ENCODE results near the gene FDXR.

Gene FDXR

GRCh38 chr17:74878658-74879057 is 5.9 kb upstream of the FDXR start:
- no peaks in the 10 kb centered on the region for H3K9me3 ChIP-seq (ENCODE audit: control insufficient read depth, insufficient read depth, low read depth, low read length)
- no peaks in the 10 kb centered on the region for H3K36me3 ChIP-seq (ENCODE audit: control insufficient read depth, insufficient read depth, low read length)
- peaks cover 14% of the 10 kb centered on the region for H3K4me1 ChIP-seq (ENCODE audit: control insufficient read depth, insufficient read depth, low read length)
- H3K4me3 ChIP-seq (ENCODE audit: low read depth, low read length), result no peak overlapping the region
- no peak overlapping the region for H3K9ac ChIP-seq (ENCODE audit: low read length)
- H3K27me3 ChIP-seq (ENCODE audit: control insufficient read depth, insufficient read depth, low read length), result peaks cover 4% of the 10 kb centered on the region; the same call in 1 of the 2 replicates
- no peak overlapping the region for H3K27ac ChIP-seq (ENCODE audit: low read depth, low read length)

- no peak overlapping the region for H3K27ac ChIP-seq (ENCODE audit: low read depth, low read length)
These were observed 5.1 kb upstream of the FDXR start for GRCh38 chr17:74877592-74878548.

GRCh38 chr17:74875977-74876593 is 3.3 kb upstream of the FDXR start:
- H3K36me3 ChIP-seq (ENCODE audit: control insufficient read depth, insufficient read depth, low read length), result peaks cover 3% of the 10 kb centered on the region; the same call in 1 of the 2 replicates
- H3K27ac ChIP-seq (ENCODE audit: low read depth, low read length), result no peak overlapping the region
- H3K9me3 ChIP-seq (ENCODE audit: control insufficient read depth, insufficient read depth, low read depth, low read length), result no peaks in the 10 kb centered on the region
- H3K4me1 ChIP-seq (ENCODE audit: control insufficient read depth, insufficient read depth, low read length), result peaks cover 18% of the 10 kb centered on the region
- H3K9ac ChIP-seq (ENCODE audit: low read length), result peak overlapping the region; percentile 12
- no peaks in the 10 kb centered on the region for H3K27me3 ChIP-seq (ENCODE audit: control insufficient read depth, insufficient read depth, low read length)
- no peak overlapping the region for H3K4me3 ChIP-seq (ENCODE audit: low read depth, low read length)

More at GRCh38 chr17:74877592-74878548, 5.1 kb upstream of the FDXR start:
- H3K4me1 ChIP-seq (ENCODE audit: control insufficient read depth, insufficient read depth, low read length), result peaks cover 8% of the 10 kb centered on the region
- no peaks in the 10 kb centered on the region for H3K9me3 ChIP-seq (ENCODE audit: control insufficient read depth, insufficient read depth, low read depth, low read length)
- H3K4me3 ChIP-seq (ENCODE audit: low read depth, low read length), result no peak overlapping the region
- H3K9ac ChIP-seq (ENCODE audit: low read length), result no peak overlapping the region
- H3K27me3 ChIP-seq (ENCODE audit: control insufficient read depth, insufficient read depth, low read length), result peaks cover 4% of the 10 kb centered on the region; the same call in 1 of the 2 replicates
- H3K36me3 ChIP-seq (ENCODE audit: control insufficient read depth, insufficient read depth, low read length), result no peaks in the 10 kb centered on the region

GRCh38 chr17:74875155-74875976 is 2.6 kb upstream of the FDXR start:
- H3K27me3 ChIP-seq (ENCODE audit: control insufficient read depth, insufficient read depth, low read length), result no peaks in the 10 kb centered on the region
- peaks cover 3% of the 10 kb centered on the region; the same call in 1 of the 2 replicates for H3K36me3 ChIP-seq (ENCODE audit: control insufficient read depth, insufficient read depth, low read length)
- no peaks in the 10 kb centered on the region for H3K9me3 ChIP-seq (ENCODE audit: control insufficient read depth, insufficient read depth, low read depth, low read length)
- no peak overlapping the region for H3K27ac ChIP-seq (ENCODE audit: low read depth, low read length)
- peaks cover 18% of the 10 kb centered on the region for H3K4me1 ChIP-seq (ENCODE audit: control insufficient read depth, insufficient read depth, low read length)
- no peak overlapping the region for H3K9ac ChIP-seq (ENCODE audit: low read length)
- no peak overlapping the region for H3K4me3 ChIP-seq (ENCODE audit: low read depth, low read length)

- no peak overlapping the region for H3K27ac ChIP-seq (ENCODE audit: low read depth, low read length)
- no peak overlapping the region for H3K4me3 ChIP-seq (ENCODE audit: low read depth, low read length)
- no peak overlapping the region for H3K9ac ChIP-seq (ENCODE audit: low read length)
- no peaks in the 10 kb centered on the region for H3K27me3 ChIP-seq (ENCODE audit: control insufficient read depth, insufficient read depth, low read length)
- peaks cover 6% of the 10 kb centered on the region; the same call in 1 of the 2 replicates for H3K36me3 ChIP-seq (ENCODE audit: control insufficient read depth, insufficient read depth, low read length)
- peaks cover 18% of the 10 kb centered on the region for H3K4me1 ChIP-seq (ENCODE audit: control insufficient read depth, insufficient read depth, low read length)
- H3K9me3 ChIP-seq (ENCODE audit: control insufficient read depth, insufficient read depth, low read depth, low read length), result no peaks in the 10 kb centered on the region
These were observed 1.8 kb upstream of the FDXR start for GRCh38 chr17:74874615-74875037.

GRCh38 chr17:74873874-74874614 is 1.2 kb upstream of the FDXR start:
- H3K9me3 ChIP-seq (ENCODE audit: control insufficient read depth, insufficient read depth, low read depth, low read length), result no peaks in the 10 kb centered on the region
- H3K9ac ChIP-seq (ENCODE audit: low read length), result peak overlapping the region; percentile 94
- H3K4me3 ChIP-seq (ENCODE audit: low read depth, low read length), result peak overlapping the region; percentile 97
- peak overlapping the region; percentile 67; the same call in 1 of the 2 replicates for H3K27ac ChIP-seq (ENCODE audit: low read depth, low read length)
- H3K4me1 ChIP-seq (ENCODE audit: control insufficient read depth, insufficient read depth, low read length), result peaks cover 18% of the 10 kb centered on the region
- no peaks in the 10 kb centered on the region for H3K27me3 ChIP-seq (ENCODE audit: control insufficient read depth, insufficient read depth, low read length)
- peaks cover 6% of the 10 kb centered on the region; the same call in 1 of the 2 replicates for H3K36me3 ChIP-seq (ENCODE audit: control insufficient read depth, insufficient read depth, low read length)

GRCh38 chr17:74873037-74873873 is 461 bp upstream of the FDXR start:
- peaks cover 18% of the 10 kb centered on the region for H3K4me1 ChIP-seq (ENCODE audit: control insufficient read depth, insufficient read depth, low read length)
- peaks cover 6% of the 10 kb centered on the region; the same call in 1 of the 2 replicates for H3K36me3 ChIP-seq (ENCODE audit: control insufficient read depth, insufficient read depth, low read length)
- H3K4me3 ChIP-seq (ENCODE audit: low read depth, low read length), result peak overlapping the region; percentile 97
- peak overlapping the region; percentile 67 for H3K27ac ChIP-seq (ENCODE audit: low read depth, low read length)
- H3K9ac ChIP-seq (ENCODE audit: low read length), result peak overlapping the region; percentile 94
- H3K9me3 ChIP-seq (ENCODE audit: control insufficient read depth, insufficient read depth, low read depth, low read length), result no peaks in the 10 kb centered on the region
- no peaks in the 10 kb centered on the region for H3K27me3 ChIP-seq (ENCODE audit: control insufficient read depth, insufficient read depth, low read length)

- Histone ChIP-seq H3K36me3 (ENCODE audit: control insufficient read depth, insufficient read depth, low read length) (peaks cover 6% of the 10 kb centered on the region; the same call in 1 of the 2 replicates), H3K4me3 (ENCODE audit: low read depth, low read length) (peak overlapping the region; percentile 97), H3K27me3 (ENCODE audit: control insufficient read depth, insufficient read depth, low read length) (no peaks in the 10 kb centered on the region), H3K9ac (ENCODE audit: low read length) (no peak overlapping the region), H3K27ac (ENCODE audit: low read depth, low read length) (no peak overlapping the region), H3K9me3 (ENCODE audit: control insufficient read depth, insufficient read depth, low read depth, low read length) (no peaks in the 10 kb centered on the region), H3K4me1 (ENCODE audit: control insufficient read depth, insufficient read depth, low read length) (peaks cover 18% of the 10 kb centered on the region)
These were observed 1.3 kb downstream of the FDXR start for GRCh38 chr17:74871356-74872076.

- H3K4me1 ChIP-seq (ENCODE audit: control insufficient read depth, insufficient read depth, low read length), result peaks cover 15% of the 10 kb centered on the region
- H3K9me3 ChIP-seq (ENCODE audit: control insufficient read depth, insufficient read depth, low read depth, low read length), result no peaks in the 10 kb centered on the region
- peaks cover 8% of the 10 kb centered on the region; the same call in 1 of the 2 replicates for H3K36me3 ChIP-seq (ENCODE audit: control insufficient read depth, insufficient read depth, low read length)
- no peak overlapping the region for H3K4me3 ChIP-seq (ENCODE audit: low read depth, low read length)
- no peak overlapping the region for H3K27ac ChIP-seq (ENCODE audit: low read depth, low read length)
- no peak overlapping the region for H3K9ac ChIP-seq (ENCODE audit: low read length)
- no peaks in the 10 kb centered on the region for H3K27me3 ChIP-seq (ENCODE audit: control insufficient read depth, insufficient read depth, low read length)
These were observed 2.3 kb downstream of the FDXR start for GRCh38 chr17:74870512-74870911.

Data from HUES6 (cell line).